ENCODE results near the gene EIF2S1.
"Not testable (repeated sequence)": the region's sequence is repeated elsewhere in the genome, so short reads cannot be mapped to it uniquely, and the experiment has no call there.

EIF2S1 gene

DNA sequence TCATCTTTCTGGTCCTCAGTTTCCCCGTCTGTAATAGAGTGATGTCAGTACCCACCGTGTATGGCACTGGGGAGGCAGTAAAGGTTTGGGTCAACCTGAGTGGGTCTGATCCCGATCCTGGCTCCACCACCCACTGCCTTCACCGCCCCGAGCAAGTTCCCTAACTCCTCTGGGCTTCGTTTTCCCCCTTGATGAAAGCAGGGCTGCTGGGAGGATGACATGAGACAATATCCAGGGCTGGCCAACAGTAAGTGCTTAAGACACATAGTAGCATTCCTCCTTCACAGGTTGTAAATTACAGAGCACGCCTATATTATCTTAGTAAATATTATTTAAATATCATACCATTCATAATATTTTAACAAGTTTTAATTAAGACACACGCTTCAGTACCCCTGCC lies 51.2 kb downstream of the EIF2S1 start:
- no peak for DNase-seq (ENCODE audit: low read depth)

DNA sequence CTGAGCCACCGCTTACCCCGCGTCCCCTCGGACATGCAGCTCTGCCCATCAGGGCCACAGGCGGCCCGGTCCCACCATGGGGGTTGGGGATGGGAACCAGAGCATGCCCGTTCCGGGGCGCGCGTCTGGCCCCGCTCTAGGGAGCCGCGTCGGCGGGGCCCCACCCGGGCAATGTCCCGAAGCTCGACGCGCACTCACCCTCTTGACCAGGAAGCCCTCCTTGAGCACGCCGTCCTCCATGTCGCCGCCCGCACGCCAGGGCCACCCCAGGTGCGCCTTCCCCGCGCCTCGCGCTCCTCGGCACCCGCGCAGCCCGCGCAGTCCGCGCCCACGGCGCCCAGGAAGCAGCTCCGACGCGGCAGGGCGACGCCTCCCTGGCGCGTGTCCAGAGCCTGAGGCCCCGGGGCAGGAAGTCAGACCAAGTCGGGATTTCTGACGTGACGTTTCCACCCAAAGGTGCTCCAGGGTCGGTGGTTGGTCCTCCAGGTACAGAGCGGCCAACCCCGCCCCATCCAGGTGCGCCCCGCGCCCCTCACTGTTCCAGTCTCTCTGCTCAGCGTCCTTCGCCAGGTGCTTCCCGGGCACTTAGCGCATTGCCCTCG lies 51.8 kb downstream of the EIF2S1 start, which contains the start of gene PLEK2:
TSS of gene PLEK2 (minus strand) at position 346 of the 602 bp plus-strand sequence. CDS start at position 240, 106 bp downstream.
- DNase-seq (ENCODE audit: low read depth) = no peak

DNA sequence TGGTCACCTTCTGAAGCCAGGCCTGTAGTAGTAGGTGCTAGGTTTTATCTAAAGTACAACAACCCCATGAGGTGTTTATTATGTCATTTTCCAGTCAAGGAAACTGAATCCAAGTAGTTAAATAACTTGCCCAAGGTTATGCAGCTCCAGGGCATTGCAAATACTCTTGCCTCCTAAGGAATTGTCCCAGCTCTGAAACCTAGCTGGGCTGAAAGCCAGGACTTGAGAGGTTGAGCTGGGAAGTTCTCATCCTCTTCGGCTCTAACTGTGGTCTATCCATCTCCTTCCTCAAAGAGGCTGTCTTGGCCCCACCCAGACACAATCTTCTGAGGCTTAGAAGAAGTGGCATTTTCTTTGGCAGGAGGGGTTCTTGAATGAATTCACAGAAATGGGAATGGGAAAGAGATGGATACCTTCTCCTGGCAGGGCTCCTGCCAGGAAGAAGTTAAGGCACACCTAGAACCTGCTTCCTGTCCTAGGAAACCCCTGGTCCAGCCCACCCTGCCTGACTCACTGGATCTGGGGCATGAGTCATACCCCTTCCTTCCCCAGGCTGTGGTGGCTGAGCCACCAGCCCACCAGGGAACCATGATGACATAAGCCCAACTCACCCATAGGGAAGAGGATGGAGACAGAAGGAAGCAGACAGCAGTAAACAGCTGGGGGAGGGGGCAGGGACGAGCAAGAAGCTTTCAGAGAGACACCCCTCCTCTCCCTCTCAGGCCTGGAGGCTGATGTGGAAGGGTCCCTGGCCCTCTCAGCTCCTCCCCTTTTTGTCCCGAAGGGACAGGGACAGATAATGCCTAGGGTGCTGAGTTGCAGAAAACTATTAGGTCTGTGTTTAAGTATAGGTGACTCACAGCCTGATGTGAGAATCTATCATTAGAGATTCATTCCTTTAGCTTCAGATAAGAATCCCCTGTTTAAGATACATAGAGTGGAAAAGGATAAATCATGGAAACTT lies 54.0 kb downstream of the EIF2S1 start:
- no peak for DNase-seq (ENCODE audit: low read depth)

DNA sequence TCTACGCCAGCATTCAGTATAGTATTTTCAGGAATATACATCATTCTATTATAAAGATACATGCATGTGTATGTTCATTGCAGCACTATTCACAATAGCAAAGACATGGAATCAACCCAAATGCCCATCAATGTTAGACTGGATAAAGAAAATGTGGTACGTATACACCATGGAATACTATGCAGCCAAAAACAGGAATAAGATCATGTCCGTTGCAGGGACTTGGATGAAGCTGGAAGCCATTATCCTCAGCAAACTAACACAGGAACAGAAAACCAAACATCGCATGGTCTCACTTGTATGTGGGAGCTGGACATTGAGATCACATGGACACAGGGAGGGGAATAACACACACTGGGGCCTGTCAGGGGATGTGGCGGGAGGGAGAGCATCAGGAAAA lies 55.5 kb downstream of the EIF2S1 start:
- DNase-seq (ENCODE audit: low read depth) = not testable (repeated sequence)

DNA sequence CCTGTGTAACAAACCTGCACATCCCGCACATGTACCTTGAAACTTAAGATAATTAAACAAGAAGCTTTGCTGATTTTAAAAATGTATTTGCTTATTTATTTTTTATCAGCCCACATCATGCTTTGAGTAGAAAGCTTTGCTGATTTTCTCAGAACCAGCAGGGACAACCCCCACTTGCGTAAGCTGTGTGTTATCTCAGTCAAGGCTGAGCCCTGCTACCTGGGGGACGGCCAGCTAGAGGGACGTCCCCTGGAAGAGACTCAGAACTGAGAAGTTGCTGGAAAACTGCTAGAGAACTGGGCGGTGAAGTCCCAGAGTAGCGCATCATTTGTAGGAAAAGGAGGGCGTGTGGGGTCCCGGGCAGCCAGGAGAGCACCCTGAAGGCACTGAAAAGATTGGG lies 56.0 kb downstream of the EIF2S1 start:
- DNase-seq (ENCODE audit: low read depth) = no peak

DNA sequence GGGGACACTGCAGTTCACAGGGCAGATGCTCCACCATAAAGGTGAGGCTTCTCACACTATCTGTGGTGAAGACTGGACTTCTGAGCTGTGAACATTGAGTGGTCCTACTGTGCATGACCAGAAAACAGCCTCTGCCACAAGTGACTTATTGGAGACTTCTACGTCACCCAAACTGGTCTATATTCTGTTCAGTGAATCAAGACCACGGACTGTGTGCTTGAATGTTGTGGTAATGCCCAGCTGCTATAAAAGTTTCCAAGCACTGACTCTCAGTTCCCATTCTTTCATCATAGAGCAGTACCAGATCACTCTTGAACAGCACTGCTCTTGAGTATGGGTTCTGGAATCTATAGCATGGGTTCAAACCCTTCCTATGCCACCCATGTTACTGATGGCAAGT lies 56.7 kb downstream of the EIF2S1 start:
- DNase-seq (ENCODE audit: low read depth) = no peak

DNA sequence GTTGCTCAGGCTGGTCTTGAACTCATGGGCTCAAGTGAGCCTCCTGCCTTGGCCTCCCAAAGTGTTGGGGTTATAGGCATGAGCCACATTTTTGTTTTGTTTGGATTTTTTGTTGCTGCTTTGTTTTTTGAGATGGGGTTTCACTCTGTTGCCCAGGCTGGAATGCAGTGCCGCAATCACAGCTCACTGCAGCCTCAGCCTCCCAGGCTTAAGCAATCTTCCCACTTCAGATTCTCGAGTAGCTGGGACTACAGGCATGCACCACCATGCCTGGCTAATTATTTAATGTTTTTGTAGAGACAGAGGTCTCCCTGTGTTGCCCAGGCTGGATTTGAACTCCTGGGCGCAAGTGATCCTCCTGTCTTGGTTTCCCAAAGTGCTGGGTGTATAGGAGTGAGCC lies 57.5 kb downstream of the EIF2S1 start:
- no peak for DNase-seq (ENCODE audit: low read depth)

DNA sequence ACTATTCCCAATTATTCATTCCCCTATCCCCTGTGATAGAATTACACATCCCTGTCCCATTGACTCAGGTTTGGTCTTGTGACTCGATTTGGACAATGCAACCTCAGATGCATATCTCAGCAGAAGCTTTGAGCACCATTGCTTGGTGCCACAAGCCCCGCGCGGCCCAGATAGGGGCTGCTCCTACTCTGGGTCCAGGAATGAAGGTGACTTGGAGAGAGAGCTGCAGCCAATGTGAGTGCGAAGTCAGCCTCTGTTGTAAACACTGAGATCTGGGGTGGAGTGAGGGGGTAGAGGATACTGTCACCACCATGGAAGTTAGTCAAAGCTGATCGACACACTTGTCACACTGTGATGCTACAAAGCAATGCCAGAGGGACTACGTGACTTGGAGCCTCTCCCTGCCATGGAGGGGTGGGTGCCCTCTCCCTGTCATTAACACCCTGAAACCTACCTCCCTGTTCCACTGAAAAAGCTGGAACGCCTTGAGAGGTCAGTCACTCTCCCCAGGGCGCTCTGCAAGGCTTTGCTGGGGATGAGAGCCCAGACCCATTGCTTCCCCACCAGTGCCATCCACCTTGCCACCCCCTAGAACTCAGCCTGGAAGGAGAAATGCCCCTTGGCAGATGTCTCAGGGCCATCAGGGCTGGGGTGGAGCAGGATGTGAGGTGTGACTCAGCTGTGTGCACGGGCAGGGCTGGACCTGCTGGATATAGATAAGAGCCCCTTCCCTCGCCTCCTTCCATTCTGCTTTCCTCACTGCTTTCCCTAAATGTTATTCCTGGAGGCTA lies 58.5 kb downstream of the EIF2S1 start:
- no peak for DNase-seq (ENCODE audit: low read depth)

DNA sequence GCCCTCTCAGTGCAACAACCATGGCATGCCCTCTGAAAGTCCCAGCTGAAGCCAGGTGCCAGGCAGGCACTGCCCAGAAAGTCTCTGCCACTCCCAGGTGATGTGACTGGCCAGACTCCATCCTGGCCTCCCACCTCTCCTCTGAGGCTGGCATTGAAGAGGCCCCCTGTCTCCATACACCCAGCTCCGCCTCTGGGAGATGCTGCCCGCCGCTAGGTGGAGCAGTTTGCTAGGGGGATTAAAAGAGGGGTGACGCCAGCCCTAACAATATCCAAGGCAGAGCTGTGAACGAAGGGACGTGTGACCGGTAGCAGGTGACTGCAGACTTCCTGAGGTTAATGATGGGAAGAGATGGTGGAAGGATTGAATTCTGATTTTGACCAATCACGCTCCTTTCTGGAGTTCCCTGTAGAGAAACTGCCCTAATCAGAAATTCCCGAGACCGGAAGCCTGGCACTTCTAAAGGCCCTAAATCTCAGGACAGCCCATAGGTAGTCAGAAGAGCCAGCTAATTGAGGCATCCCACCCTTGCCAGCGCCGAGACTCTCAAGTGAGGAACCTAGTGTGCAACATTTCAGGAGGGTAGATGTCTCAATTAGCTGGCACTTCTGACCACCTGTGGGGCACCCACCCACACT lies 60.1 kb downstream of the EIF2S1 start:
- no peak for DNase-seq (ENCODE audit: low read depth)

DNA sequence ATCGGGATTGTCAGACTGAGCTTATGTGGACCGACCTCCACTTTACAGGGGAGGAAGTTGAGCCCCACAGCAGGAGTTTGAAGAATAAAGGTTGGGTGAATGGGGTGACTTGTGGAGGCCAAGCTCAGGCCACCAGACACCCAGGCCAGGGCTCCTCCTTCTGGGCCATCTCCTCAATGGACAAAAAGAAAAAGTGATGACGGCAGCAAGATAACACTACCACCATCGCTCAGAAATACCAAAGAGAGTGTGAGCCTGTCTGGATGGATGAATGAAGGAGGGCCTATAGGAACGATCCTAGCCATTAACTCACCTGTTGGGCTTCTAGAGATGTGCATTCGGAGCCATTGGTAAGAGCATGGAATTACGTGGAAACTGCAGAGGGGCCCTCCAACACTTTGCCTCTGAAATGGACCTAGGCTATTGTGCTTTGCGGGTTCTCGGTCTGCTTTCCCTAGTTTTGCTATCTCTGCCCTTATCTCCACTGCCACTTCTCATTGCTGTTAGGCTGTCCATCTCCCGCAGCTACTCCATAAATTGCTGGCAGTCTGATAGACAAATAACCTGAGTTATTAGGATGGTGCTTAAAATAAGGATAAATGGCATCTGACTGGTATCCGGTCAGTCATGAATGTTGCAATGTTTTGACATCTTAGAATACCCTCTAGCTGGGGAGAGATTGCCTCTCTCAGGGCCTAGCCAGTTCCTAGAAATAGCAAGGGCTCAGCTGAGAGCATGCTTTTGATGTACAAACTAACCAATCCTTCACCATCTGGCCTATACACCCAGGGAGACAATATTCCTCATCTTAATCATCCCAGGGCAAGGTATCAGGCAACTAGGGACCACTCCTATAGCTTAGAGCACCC lies 61.5 kb downstream of the EIF2S1 start:
- DNase-seq (ENCODE audit: low read depth) = no peak

DNA sequence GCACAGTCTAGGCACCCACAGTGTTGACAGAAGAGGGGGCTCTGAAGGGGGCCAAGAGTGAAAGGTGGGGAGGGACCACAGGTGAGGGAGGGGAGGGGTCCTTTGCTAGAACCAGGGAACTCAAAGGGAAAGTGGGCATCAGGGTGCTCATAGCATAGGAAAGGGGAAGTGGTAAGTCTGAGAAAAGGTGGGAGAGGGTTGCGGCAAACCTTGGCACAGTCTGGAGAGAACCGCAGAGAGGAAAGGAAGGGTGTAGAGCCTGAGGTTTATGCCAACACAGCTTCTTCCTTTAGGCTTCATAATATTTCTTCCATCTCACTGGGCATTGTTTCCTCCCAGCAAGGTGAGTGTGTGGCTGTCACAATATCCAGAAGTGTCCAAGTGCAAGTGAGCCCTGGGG lies 63.3 kb downstream of the EIF2S1 start:
- no peak for DNase-seq (ENCODE audit: low read depth)

DNA sequence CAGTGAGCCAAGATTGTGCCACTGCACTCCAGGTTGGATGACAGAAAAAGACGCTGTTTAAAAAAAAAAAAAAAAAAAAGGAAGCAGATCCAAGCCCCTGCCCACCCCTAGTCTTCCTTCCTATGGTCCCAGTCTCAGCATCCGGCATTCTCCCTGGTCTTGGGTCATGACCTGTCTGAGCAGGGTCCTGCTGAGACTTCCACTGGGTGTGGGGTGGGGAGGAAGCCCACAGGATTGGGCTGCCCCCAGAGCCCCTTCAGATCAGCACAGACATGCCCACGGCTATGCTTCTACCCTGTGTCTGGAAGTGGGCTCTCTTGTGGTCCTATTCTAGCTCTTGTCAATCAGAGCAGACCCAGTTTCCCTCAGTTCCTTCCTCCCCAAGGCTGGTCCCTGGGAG lies 64.4 kb downstream of the EIF2S1 start:
- no peak for DNase-seq (ENCODE audit: low read depth)

DNA sequence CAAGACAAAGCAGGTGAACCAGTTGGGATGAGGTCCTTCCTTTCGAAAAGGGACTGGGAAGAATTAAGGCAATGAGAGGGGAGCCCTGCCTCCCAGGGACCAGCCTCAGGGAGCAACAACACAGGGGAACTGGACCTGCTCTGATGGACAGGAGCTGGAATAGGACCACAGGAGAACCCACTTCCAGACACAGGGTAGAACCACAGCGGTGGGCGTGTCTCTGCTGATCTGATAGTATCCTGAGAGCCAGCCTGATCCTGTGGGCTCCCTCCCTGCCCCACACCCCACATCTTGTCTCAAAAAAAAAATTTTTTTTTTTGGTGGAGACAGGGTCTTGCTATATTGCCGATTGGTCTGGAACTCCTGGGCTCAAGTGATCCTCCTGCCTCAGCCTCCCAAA lies 65.5 kb downstream of the EIF2S1 start:
- DNase-seq (ENCODE audit: low read depth) = no peak

DNA sequence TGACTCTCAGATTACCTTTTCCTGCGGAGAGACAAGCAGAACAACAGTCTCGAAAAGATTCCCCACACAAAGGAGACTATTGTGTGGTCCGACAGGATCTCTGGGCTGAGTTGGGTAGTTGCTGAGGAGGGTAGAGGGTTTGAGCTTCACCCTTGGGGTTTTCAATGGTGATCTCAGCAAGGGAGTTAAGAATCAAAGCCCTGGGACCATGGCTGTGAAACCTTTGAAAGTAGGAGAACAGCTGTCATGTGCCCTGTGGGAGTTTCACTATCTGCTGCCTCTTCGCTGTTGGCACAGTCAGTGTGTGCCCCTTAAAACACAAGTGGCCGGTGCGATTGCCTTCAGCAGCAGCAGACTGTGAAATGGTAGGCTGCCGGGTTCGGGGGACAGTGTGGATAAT lies 66.0 kb downstream of the EIF2S1 start:
- no peak for DNase-seq (ENCODE audit: low read depth)

DNA sequence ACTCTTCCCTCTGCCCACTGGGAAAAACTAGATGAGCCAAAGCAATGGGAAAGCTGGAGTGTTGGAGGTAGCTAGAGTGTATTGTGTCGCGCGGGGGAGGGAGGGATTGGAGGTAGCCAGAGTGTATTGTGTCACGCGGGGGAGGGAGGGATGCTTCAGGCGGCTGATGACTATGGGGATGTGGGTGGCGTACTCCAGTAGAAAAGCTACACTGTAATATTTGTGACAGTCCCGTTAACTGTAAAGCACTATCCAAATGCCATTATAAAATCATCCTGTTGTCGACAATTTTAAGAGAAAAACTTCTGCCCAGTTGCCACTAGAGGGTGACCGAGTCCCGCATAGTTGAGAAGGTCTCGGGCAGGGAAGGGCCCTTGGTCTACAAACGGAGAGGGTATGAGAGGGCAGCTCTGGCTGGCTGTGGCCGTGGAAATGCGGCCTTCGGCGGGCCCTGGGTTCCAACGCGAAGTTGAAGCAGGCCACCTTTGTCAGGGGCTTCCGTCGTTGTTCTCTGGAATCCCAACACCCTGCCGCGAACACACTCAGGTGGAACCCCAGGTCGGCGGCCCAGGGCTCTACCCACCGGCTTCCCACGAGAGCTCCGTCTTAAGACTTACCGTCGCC lies 67.0 kb downstream of the EIF2S1 start:
- DNase-seq (ENCODE audit: low read depth) = no peak

DNA sequence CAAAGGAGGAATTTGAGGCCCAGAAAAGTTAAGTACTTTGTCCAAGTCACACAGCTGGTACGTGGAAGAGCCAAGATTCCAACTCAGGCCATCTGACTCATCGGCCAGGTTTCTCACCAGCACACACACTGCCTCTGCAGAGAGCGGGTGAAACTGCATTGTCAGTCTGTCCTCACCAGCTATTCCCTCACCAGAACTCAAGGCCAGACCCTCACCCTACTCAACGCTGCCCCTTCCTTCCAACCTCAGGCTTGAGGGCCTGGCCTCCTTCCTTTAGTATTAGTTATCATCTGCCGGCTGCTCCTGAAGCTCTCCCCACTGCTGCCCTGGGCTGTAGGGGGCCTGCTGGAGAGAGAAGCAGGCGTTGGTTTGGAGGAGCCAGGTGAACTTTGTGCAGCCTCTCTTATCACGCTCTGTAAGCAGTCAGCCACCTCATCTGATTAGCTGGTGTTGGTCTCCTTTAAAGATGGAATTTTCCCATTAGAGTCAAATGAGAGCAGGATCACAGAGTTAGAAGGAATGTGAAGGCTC lies 68.4 kb downstream of the EIF2S1 start:
- no peak for DNase-seq (ENCODE audit: low read depth)

DNA sequence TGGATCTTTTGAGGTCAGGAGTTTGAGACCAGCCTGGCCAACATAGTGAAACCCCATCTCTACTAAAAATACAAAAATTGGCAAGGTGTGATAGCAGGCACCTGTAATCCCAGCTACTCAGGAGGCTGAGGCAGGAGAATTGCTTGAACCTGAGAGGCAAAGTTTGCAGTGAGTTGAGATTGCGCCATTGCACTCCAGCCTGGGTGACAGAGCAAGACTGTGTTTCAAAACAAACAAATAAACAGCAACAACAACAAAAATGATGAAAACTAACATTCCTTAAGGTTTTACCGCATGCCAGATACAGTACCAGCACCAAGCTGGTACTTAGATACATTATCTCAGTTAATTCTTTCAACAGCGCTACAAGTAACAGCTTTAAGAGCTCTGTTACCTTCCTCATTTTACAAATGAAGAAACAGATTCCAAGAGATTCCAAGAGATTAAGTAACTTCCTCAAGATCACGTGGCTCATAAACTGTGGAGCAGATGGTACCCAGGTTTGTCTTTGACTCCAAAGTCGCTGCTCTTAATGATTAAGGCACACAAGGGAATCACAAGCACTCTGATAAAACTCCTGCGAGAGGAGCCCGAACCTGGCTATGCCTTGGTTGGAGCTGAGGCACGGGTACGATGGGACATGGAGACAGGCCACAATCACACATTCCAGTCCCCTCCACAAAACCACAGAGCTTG lies 69.5 kb downstream of the EIF2S1 start:
- no peak for DNase-seq (ENCODE audit: low read depth)

DNA sequence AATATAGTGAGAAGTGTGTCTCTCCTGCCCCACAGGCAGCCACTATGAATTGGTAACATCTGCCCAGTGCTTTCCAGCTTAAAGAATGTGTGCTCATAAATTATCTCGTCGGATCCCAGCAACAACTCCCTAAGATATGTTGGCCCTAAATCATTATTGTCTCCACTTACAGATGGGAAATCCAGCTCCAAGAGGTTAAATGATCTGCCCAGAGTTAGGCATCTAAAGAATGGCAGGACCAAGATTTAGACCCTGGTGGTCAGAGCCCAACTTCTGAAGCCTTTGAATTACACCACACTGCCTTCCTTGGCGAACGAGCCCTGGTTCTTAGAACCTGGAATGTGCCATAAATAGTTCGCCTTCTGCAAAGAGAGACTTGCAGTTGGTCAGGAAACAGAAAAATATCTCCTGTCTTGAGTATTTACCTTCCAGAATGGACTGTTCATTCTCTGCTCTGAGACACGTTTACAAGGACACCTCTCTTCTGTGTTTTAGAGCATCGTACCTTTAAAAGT lies 72.0 kb downstream of the EIF2S1 start:
- no peak for DNase-seq (ENCODE audit: low read depth)

DNA sequence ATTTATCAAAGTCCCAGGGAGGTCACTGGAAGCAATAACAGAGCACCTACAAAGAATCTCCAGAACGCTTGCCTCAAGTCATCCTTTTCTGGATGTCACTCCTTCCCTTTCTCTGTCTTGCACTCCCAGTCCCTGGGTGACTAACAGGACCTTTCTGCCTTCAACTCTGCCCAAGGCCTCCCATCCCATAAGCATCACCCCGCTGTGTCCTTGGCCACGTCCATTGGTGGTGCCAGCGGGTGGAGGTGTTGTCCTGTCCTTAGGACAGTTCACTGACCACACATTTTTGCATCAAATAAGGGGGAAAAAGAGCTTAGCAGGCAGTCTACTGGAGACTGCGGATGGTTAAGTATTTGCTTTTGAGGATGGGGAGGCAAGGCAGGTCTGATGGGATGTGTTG lies 75.5 kb downstream of the EIF2S1 start:
- no peak for DNase-seq (ENCODE audit: low read depth)
